IPS-15b (cell line): ENCODE results near the gene PUSL1.

Source experiments
- H3K27me3 ChIP-seq: one replicate; pipeline ENCODE4 v1.6.1; 2013; ENCODE audit warnings: low read length; ENCODE audit not compliant: control insufficient read depth, insufficient read depth
- H3K36me3 ChIP-seq: one replicate; pipeline ENCODE4 v1.6.1; 2013; ENCODE audit warnings: low read length; ENCODE audit not compliant: control insufficient read depth, insufficient read depth
- H3K4me1 ChIP-seq: one replicate; pipeline ENCODE4 v1.6.1; 2013; ENCODE audit warnings: mild to moderate bottlenecking, low read length; ENCODE audit not compliant: control insufficient read depth, insufficient read depth
- H3K4me3 ChIP-seq: one replicate; pipeline ENCODE4 v1.5.1; 2013; ENCODE audit warnings: low read depth, low read length
- H3K9ac ChIP-seq: one replicate; pipeline ENCODE4 v1.6.1; 2013; ENCODE audit warnings: low read depth, mild to moderate bottlenecking, low read length
- H3K9me3 ChIP-seq: one replicate; pipeline ENCODE4 v1.6.1; 2013; ENCODE audit warnings: mild to moderate bottlenecking, low read length; ENCODE audit not compliant: control insufficient read depth, insufficient read depth

PUSL1 gene

GRCh38 chr1:1299686-1300351, 8.6 kb upstream of the PUSL1 start:
- no peaks in the 10 kb centered on the region for H3K4me1 ChIP-seq
- H3K9me3 ChIP-seq, result no peaks in the 10 kb centered on the region
- H3K9ac ChIP-seq, result no peak overlapping the region
- peaks cover 8% of the 10 kb centered on the region for H3K36me3 ChIP-seq
- no peaks in the 10 kb centered on the region for H3K27me3 ChIP-seq
- no peak overlapping the region for H3K4me3 ChIP-seq

GRCh38 chr1:1300352-1300739, 8.1 kb upstream of the PUSL1 start:
- Histone ChIP-seq H3K9me3 (no peaks in the 10 kb centered on the region), H3K36me3 (peaks cover 8% of the 10 kb centered on the region), H3K27me3 (no peaks in the 10 kb centered on the region), H3K4me1 (peaks cover 2% of the 10 kb centered on the region), H3K4me3 (no peak overlapping the region), H3K9ac (no peak overlapping the region)

GRCh38 chr1:1302006-1302430, 6.4 kb upstream of the PUSL1 start:
- H3K9me3 ChIP-seq, result no peaks in the 10 kb centered on the region
- H3K36me3 ChIP-seq, result no peaks in the 10 kb centered on the region
- no peaks in the 10 kb centered on the region for H3K27me3 ChIP-seq
- peaks cover 5% of the 10 kb centered on the region for H3K4me1 ChIP-seq
- no peak overlapping the region for H3K4me3 ChIP-seq
- no peak overlapping the region for H3K9ac ChIP-seq

- Histone ChIP-seq H3K9ac (no peak overlapping the region), H3K27me3 (no peaks in the 10 kb centered on the region), H3K9me3 (no peaks in the 10 kb centered on the region), H3K36me3 (no peaks in the 10 kb centered on the region), H3K4me1 (peaks cover 5% of the 10 kb centered on the region), H3K4me3 (no peak overlapping the region)
Observed at GRCh38 chr1:1302951-1303509, 5.4 kb upstream of the PUSL1 start.

GRCh38 chr1:1303736-1304135, 4.7 kb upstream of the PUSL1 start:
- Histone ChIP-seq H3K27me3 (no peaks in the 10 kb centered on the region), H3K4me1 (peaks cover 5% of the 10 kb centered on the region), H3K4me3 (no peak overlapping the region), H3K9ac (peak overlapping the region; percentile 54), H3K36me3 (no peaks in the 10 kb centered on the region), H3K9me3 (no peaks in the 10 kb centered on the region)

- Histone ChIP-seq H3K4me1 (peaks cover 5% of the 10 kb centered on the region), H3K9ac (peak overlapping the region; percentile 54), H3K4me3 (peak overlapping the region; percentile 30), H3K36me3 (peaks cover 3% of the 10 kb centered on the region), H3K9me3 (no peaks in the 10 kb centered on the region), H3K27me3 (no peaks in the 10 kb centered on the region)
Observed at GRCh38 chr1:1304331-1305299, 3.8 kb upstream of the PUSL1 start.

GRCh38 chr1:1305300-1306069, 2.9 kb upstream of the PUSL1 start:
- Histone ChIP-seq H3K36me3 (peaks cover 11% of the 10 kb centered on the region), H3K9me3 (no peaks in the 10 kb centered on the region), H3K9ac (peak overlapping the region; percentile 54), H3K4me1 (peaks cover 7% of the 10 kb centered on the region), H3K27me3 (no peaks in the 10 kb centered on the region), H3K4me3 (peak overlapping the region; percentile 30)

- peaks cover 7% of the 10 kb centered on the region for H3K4me1 ChIP-seq
- peak overlapping the region; percentile 12 for H3K9ac ChIP-seq
Observed at GRCh38 chr1:1306070-1306660, 2.2 kb upstream of the PUSL1 start.

GRCh38 chr1:1306661-1307260, 1.6 kb upstream of the PUSL1 start:
- Histone ChIP-seq H3K4me1 (peaks cover 7% of the 10 kb centered on the region), H3K9me3 (no peaks in the 10 kb centered on the region), H3K27me3 (no peaks in the 10 kb centered on the region), H3K9ac (no peak overlapping the region), H3K4me3 (peak overlapping the region; percentile 64), H3K36me3 (peaks cover 24% of the 10 kb centered on the region)

More at GRCh38 chr1:1306070-1306660, 2.2 kb upstream of the PUSL1 start:
- Histone ChIP-seq H3K9me3 (no peaks in the 10 kb centered on the region), H3K4me3 (peak overlapping the region; percentile 64), H3K27me3 (no peaks in the 10 kb centered on the region), H3K36me3 (peaks cover 18% of the 10 kb centered on the region)

GRCh38 chr1:1307261-1307922, 1.0 kb upstream of the PUSL1 start:
- Histone ChIP-seq H3K4me1 (peaks cover 7% of the 10 kb centered on the region), H3K27me3 (no peaks in the 10 kb centered on the region), H3K9me3 (no peaks in the 10 kb centered on the region), H3K36me3 (peaks cover 28% of the 10 kb centered on the region), H3K4me3 (peak overlapping the region; percentile 64), H3K9ac (no peak overlapping the region)
